ENCODE data around the gene PANX1.

Gene PANX1

DNA sequence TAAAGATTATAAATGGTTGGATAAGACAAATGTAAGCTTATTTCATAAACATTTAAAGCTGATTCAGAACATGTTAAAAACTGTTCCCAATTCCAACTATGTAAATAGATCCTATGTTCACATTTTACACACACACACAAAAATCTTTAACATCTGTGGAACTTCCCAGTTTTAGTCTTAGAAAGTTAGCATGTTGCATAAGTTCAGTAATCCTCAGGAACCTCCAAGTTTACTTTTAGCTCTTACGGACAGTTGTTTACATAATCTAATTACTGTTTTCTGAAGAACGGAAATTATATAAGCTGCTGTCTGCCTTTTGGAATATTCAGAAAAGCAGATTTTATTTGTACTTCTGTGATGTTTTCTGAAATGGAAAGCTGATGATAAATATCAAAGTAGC is 53.3 kb downstream of the PANX1 start:
- peaks cover 0 to 4% of the 10 kb centered on the region in 2 donors for H3K4me1 ChIP-seq (ENCODE audit: control insufficient read depth in 2 of 2, insufficient read depth in 2 of 2, low read length in 2 of 2)

DNA sequence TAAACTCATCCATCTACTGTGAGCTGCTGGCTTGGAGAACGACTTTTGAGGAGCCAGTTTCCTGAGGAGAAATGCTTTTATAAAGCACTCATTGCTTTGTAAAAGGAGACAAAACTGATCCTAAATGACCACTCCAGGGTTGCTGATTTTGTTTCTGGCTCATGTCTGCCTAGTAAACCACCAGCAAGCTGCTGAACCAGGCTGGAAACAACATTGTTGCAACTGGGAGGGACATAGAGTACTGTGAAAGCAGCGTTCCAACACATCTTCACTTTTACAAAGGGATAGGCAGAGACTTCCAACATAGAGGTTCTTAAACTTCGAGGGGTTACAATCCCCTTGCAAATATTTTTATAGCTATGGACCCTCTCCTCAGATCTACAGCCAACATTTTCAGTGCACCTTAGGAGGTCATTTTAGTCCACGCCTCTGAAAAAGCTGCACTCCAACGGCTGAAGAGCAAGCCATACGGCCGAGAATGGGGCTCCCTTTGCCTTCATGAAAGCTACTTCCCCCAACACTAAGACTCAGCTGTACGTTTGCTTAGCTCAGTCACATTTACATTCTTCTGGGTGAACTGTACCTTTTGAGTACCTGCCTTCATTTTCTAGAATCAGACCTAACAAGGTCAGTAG is 54.7 kb downstream of the PANX1 start:
- Histone ChIP-seq H3K27me3 (ENCODE audit: control insufficient read depth in 2 of 2, insufficient read depth in 2 of 2, low read length in 2 of 2) (no peaks in the 10 kb centered on the region), H3K36me3 (ENCODE audit: control insufficient read depth in 2 of 2, insufficient read depth in 2 of 2, low read length in 2 of 2) (peaks cover 17 to 20% of the 10 kb centered on the region in 2 donors), H3K9me3 (ENCODE audit: control insufficient read depth in 2 of 2, low read length in 2 of 2) (no peaks in the 10 kb centered on the region), H3K4me1 (ENCODE audit: control insufficient read depth in 2 of 2, insufficient read depth in 2 of 2, low read length in 2 of 2) (peaks cover 0 to 4% of the 10 kb centered on the region in 2 donors), H3K9ac (ENCODE audit: low read depth in 1 of 2, low read length in 2 of 2) (no peak overlapping the region), H3K4me3 (ENCODE audit: low read length in 2 of 2) (no peak overlapping the region), H3K27ac (ENCODE audit: low read depth in 2 of 2, low read length in 2 of 2) (no peak overlapping the region)

More for the DNA sequence above, 53.3 kb downstream of the PANX1 start:
- Histone ChIP-seq H3K9ac (ENCODE audit: low read depth in 1 of 2, low read length in 2 of 2) (no peak overlapping the region), H3K4me3 (ENCODE audit: low read length in 2 of 2) (no peak overlapping the region), H3K9me3 (ENCODE audit: control insufficient read depth in 2 of 2, low read length in 2 of 2) (no peaks in the 10 kb centered on the region), H3K27ac (ENCODE audit: low read depth in 2 of 2, low read length in 2 of 2) (no peak overlapping the region), H3K36me3 (ENCODE audit: control insufficient read depth in 2 of 2, insufficient read depth in 2 of 2, low read length in 2 of 2) (peaks cover 17 to 21% of the 10 kb centered on the region in 2 donors), H3K27me3 (ENCODE audit: control insufficient read depth in 2 of 2, insufficient read depth in 2 of 2, low read length in 2 of 2) (no peaks in the 10 kb centered on the region)

DNA sequence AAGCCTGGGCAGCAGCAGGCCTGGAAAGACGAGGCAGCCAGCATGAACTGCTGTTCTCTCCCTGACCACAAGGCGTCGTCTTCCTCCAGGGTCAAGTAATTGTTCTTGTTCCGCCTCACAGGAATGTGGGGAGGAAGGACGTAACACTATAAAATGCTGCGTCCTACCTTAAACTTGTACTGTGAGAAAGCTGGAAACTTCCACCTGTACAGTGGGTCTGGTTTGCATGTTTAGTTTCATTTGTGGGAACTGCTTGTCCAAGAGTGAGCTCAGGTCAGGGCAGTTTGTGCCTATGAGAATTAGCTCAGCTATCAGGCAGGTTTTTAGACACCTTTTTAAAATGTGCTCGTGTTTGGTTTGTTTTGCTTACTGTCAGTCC is 55.2 kb downstream of the PANX1 start:
- H3K36me3 ChIP-seq (ENCODE audit: control insufficient read depth in 2 of 2, insufficient read depth in 2 of 2, low read length in 2 of 2), result peaks cover 17 to 19% of the 10 kb centered on the region in 2 donors
- no peaks in the 10 kb centered on the region for H3K4me1 ChIP-seq (ENCODE audit: control insufficient read depth in 2 of 2, insufficient read depth in 2 of 2, low read length in 2 of 2)
- peak overlapping the region in 1 of 2 donors; percentile 51 for H3K4me3 ChIP-seq (ENCODE audit: low read length in 2 of 2)
- H3K9me3 ChIP-seq (ENCODE audit: control insufficient read depth in 2 of 2, low read length in 2 of 2), result no peaks in the 10 kb centered on the region
- H3K9ac ChIP-seq (ENCODE audit: low read depth in 1 of 2, low read length in 2 of 2), result no peak overlapping the region
- H3K27me3 ChIP-seq (ENCODE audit: control insufficient read depth in 2 of 2, insufficient read depth in 2 of 2, low read length in 2 of 2), result no peaks in the 10 kb centered on the region
- H3K27ac ChIP-seq (ENCODE audit: low read depth in 2 of 2, low read length in 2 of 2), result no peak overlapping the region

DNA sequence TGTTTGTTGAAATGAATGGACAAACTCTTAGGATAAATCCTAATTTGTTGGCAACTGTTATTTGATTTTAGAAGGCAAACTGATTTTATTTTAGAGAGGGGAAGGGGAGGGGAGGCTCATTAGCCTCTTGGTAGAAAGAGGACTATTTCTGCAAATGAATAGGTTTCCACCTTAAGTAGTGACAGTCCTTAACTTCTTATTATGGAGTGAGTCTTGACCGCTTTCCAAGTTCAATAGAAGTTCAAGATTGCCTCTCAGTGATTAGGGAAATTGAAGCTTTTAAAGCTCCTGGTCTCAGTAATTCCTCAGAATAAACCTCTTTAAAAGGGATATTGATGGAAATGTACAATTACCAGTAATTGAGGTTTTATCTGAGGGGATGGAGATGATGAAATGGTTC is 55.7 kb downstream of the PANX1 start:
- Histone ChIP-seq H3K9ac (ENCODE audit: low read depth in 1 of 2, low read length in 2 of 2) (no peak overlapping the region), H3K27ac (ENCODE audit: low read depth in 2 of 2, low read length in 2 of 2) (no peak overlapping the region)

DNA sequence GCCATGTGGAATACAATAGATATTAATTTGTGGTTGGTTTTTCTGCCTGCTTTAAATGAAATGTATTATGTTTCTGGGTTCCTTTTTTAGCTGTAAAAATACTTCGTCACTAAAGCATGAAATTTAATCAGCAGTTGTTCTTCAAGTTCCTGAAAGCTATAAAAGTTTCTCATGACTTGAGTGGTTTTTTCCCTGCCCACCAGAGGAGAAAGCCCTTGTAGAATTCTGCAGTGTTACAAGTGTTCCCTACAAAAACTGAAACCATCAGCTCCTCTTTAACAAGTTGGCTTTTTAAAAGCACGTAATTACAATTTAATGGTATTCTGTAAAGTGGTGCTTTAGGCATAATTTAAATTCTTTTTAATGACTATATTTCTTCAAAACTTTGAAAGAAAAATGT is 56.2 kb downstream of the PANX1 start:
- peaks cover 13 to 15% of the 10 kb centered on the region in 2 donors for H3K36me3 ChIP-seq (ENCODE audit: control insufficient read depth in 2 of 2, insufficient read depth in 2 of 2, low read length in 2 of 2)
- no peaks in the 10 kb centered on the region for H3K27me3 ChIP-seq (ENCODE audit: control insufficient read depth in 2 of 2, insufficient read depth in 2 of 2, low read length in 2 of 2)
- H3K4me3 ChIP-seq (ENCODE audit: low read length in 2 of 2), result no peak overlapping the region
- H3K9me3 ChIP-seq (ENCODE audit: control insufficient read depth in 2 of 2, low read length in 2 of 2), result no peaks in the 10 kb centered on the region
- no peaks in the 10 kb centered on the region for H3K4me1 ChIP-seq (ENCODE audit: control insufficient read depth in 2 of 2, insufficient read depth in 2 of 2, low read length in 2 of 2)
- H3K27ac ChIP-seq (ENCODE audit: low read depth in 2 of 2, low read length in 2 of 2), result no peak overlapping the region
- no peak overlapping the region for H3K9ac ChIP-seq (ENCODE audit: low read depth in 1 of 2, low read length in 2 of 2)

More for the DNA sequence above, 55.7 kb downstream of the PANX1 start:
- no peaks in the 10 kb centered on the region for H3K27me3 ChIP-seq (ENCODE audit: control insufficient read depth in 2 of 2, insufficient read depth in 2 of 2, low read length in 2 of 2)
- H3K4me3 ChIP-seq (ENCODE audit: low read length in 2 of 2), result no peak overlapping the region
- no peaks in the 10 kb centered on the region for H3K4me1 ChIP-seq (ENCODE audit: control insufficient read depth in 2 of 2, insufficient read depth in 2 of 2, low read length in 2 of 2)
- H3K36me3 ChIP-seq (ENCODE audit: control insufficient read depth in 2 of 2, insufficient read depth in 2 of 2, low read length in 2 of 2), result peaks cover 17 to 19% of the 10 kb centered on the region in 2 donors
- H3K9me3 ChIP-seq (ENCODE audit: control insufficient read depth in 2 of 2, low read length in 2 of 2), result no peaks in the 10 kb centered on the region

DNA sequence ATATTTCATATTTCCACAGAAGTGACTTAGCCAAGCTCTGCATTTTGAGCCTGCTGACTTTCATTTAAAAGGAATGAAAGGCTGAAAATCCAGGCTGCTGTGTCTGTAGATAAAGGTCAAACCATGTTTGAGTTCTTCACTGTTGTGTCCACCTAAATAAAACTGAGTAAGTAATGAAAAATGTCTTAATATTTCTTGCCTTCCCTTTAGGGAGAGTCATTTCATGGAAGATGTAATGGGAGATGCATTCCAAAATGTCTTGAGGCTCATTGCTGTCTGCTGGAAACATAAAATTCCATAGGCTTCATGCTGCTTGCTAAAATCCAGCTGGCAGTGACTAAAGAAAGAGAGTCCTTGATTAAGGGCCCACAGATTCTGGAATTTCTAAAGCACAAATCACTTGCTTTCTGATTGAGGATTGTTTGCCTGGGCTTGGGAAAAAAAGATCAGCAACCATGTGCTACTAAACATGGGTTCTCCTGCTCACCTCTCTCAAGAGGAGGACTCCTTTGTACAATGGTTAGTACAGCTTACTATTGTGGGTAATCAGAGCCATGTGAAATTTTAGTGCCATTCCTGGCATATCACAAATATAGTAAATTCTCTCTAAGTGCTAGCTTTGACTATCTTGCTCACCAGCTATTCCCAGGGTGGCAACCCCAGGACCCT is 56.9 kb downstream of the PANX1 start:
- Histone ChIP-seq H3K4me1 (ENCODE audit: control insufficient read depth in 2 of 2, insufficient read depth in 2 of 2, low read length in 2 of 2) (no peaks in the 10 kb centered on the region), H3K27ac (ENCODE audit: low read depth in 2 of 2, low read length in 2 of 2) (no peak overlapping the region), H3K27me3 (ENCODE audit: control insufficient read depth in 2 of 2, insufficient read depth in 2 of 2, low read length in 2 of 2) (no peaks in the 10 kb centered on the region), H3K9ac (ENCODE audit: low read depth in 1 of 2, low read length in 2 of 2) (no peak overlapping the region), H3K9me3 (ENCODE audit: control insufficient read depth in 2 of 2, low read length in 2 of 2) (no peaks in the 10 kb centered on the region), H3K36me3 (ENCODE audit: control insufficient read depth in 2 of 2, insufficient read depth in 2 of 2, low read length in 2 of 2) (peaks cover 8 to 9% of the 10 kb centered on the region in 2 donors), H3K4me3 (ENCODE audit: low read length in 2 of 2) (no peak overlapping the region)

DNA sequence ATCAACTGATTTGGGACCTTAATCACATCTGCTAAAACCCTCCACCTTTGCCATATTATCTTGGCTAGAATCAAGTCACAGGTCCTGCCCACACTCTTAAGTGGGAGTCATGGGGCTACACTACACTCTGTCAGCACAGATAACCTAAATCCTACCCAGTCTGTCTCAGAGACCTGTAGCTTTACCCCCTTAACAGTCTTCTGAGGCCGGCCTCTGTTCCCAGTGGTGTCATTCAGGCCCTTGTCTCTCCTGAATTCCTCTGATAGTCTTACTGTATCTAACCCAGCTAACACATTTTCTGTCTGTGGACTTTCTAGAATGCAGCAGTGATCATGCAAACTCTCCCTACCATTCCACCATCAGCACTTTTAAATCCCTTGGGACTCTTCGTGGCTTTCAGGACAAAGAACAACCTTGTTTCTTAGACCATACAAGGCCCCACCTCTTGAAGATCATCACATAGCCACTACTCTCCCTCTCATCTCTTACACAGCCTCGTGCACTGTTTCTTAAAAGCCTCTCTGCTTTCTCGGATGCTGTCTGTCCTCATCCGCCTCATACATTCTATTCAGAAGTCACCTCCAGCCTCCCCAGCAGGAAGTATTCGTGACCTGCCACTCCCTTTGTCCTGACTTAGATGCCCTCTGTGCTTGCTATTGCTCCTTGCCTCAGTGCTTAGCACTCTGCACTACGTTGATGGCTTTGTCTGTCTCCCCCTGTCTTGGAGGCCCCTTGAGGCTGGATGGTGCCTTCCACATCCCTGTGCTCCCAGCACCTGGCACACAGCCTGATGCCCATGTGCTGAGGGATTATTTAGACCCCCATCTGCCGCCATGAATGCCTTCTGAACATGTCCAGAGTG is 57.9 kb downstream of the PANX1 start:
- Histone ChIP-seq H3K9ac (ENCODE audit: low read depth in 1 of 2, low read length in 2 of 2) (no peak overlapping the region), H3K36me3 (ENCODE audit: control insufficient read depth in 2 of 2, insufficient read depth in 2 of 2, low read length in 2 of 2) (no peaks in the 10 kb centered on the region), H3K27ac (ENCODE audit: low read depth in 2 of 2, low read length in 2 of 2) (no peak overlapping the region), H3K27me3 (ENCODE audit: control insufficient read depth in 2 of 2, insufficient read depth in 2 of 2, low read length in 2 of 2) (no peaks in the 10 kb centered on the region), H3K9me3 (ENCODE audit: control insufficient read depth in 2 of 2, low read length in 2 of 2) (no peaks in the 10 kb centered on the region), H3K4me1 (ENCODE audit: control insufficient read depth in 2 of 2, insufficient read depth in 2 of 2, low read length in 2 of 2) (no peaks in the 10 kb centered on the region), H3K4me3 (ENCODE audit: low read length in 2 of 2) (no peak overlapping the region)

DNA sequence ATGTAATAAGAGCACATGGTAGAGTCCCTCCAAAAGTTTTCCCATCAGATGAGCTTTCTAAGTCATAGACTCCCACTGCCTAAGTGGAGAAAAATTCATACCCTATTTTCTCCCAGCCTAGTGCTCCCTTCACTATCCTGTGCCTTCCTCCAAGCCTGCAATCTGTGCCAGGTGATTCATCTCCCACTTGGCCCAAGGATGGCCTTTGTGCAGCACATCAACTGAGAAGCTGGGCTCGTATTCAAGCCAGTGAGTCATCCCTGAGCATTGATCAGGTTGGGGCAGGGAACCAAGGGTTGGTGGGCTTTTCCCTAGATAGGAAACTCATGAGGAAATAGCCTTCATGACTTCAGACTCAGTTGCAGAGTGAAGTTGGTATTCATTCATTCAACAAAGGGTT is 64.6 kb downstream of the PANX1 start:
- Histone ChIP-seq H3K27ac (ENCODE audit: low read depth in 2 of 2, low read length in 2 of 2) (no peak overlapping the region), H3K4me1 (ENCODE audit: control insufficient read depth in 2 of 2, insufficient read depth in 2 of 2, low read length in 2 of 2) (no peaks in the 10 kb centered on the region), H3K9me3 (ENCODE audit: control insufficient read depth in 2 of 2, low read length in 2 of 2) (no peaks in the 10 kb centered on the region), H3K27me3 (ENCODE audit: control insufficient read depth in 2 of 2, insufficient read depth in 2 of 2, low read length in 2 of 2) (no peaks in the 10 kb centered on the region), H3K36me3 (ENCODE audit: control insufficient read depth in 2 of 2, insufficient read depth in 2 of 2, low read length in 2 of 2) (no peaks in the 10 kb centered on the region), H3K4me3 (ENCODE audit: low read length in 2 of 2) (no peak overlapping the region), H3K9ac (ENCODE audit: low read depth in 1 of 2, low read length in 2 of 2) (no peak overlapping the region)

DNA sequence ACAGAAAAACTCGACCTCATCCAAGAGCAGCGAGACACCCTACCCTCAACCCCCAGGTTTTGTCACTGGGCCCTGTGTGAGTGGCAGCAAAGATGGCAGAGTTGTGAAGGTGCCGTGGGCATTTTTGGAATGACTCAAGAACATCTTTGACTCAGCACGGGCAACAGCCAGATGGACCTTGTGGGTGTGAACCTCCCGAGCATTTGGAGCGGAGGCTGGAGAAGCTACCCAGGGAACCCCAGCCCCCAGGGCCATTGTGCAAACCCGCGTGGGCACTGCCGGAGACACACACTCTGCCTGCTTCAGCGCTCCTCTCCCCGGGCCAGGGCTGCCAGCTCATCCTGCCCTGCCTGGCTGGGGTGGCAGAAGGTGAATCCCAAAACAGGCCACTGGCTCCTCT is 66.1 kb downstream of the PANX1 start:
- Histone ChIP-seq H3K27me3 (ENCODE audit: control insufficient read depth in 2 of 2, insufficient read depth in 2 of 2, low read length in 2 of 2) (no peaks in the 10 kb centered on the region), H3K27ac (ENCODE audit: low read depth in 2 of 2, low read length in 2 of 2) (no peak overlapping the region), H3K4me1 (ENCODE audit: control insufficient read depth in 2 of 2, insufficient read depth in 2 of 2, low read length in 2 of 2) (no peaks in the 10 kb centered on the region), H3K9me3 (ENCODE audit: control insufficient read depth in 2 of 2, low read length in 2 of 2) (no peaks in the 10 kb centered on the region), H3K36me3 (ENCODE audit: control insufficient read depth in 2 of 2, insufficient read depth in 2 of 2, low read length in 2 of 2) (no peaks in the 10 kb centered on the region), H3K4me3 (ENCODE audit: low read length in 2 of 2) (no peak overlapping the region), H3K9ac (ENCODE audit: low read depth in 1 of 2, low read length in 2 of 2) (no peak overlapping the region)

DNA sequence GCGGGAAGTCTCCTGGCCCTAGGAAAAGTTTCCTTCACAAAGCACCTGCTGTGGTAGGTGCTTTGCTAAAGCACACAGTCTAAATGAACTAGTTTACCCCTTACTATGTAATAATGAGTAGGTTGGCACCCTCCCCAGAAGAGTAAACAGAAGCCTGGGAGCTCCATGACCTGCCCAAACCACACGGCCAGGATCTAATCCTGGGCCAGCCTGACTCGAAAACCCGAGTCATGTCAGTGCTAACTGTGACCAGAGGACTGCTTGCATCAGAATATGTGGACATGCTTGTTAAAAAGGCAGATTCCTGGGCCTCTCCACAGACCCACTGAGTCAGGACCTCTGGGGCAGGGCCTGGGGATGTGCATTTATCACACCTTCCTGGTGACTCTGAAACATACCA is 67.7 kb downstream of the PANX1 start:
- H3K9ac ChIP-seq (ENCODE audit: low read depth in 1 of 2, low read length in 2 of 2), result no peak overlapping the region
- H3K27ac ChIP-seq (ENCODE audit: low read depth in 2 of 2, low read length in 2 of 2), result no peak overlapping the region
- H3K27me3 ChIP-seq (ENCODE audit: control insufficient read depth in 2 of 2, insufficient read depth in 2 of 2, low read length in 2 of 2), result no peaks in the 10 kb centered on the region
- no peaks in the 10 kb centered on the region for H3K9me3 ChIP-seq (ENCODE audit: control insufficient read depth in 2 of 2, low read length in 2 of 2)
- no peak overlapping the region for H3K4me3 ChIP-seq (ENCODE audit: low read length in 2 of 2)
- no peaks in the 10 kb centered on the region for H3K4me1 ChIP-seq (ENCODE audit: control insufficient read depth in 2 of 2, insufficient read depth in 2 of 2, low read length in 2 of 2)
- no peaks in the 10 kb centered on the region for H3K36me3 ChIP-seq (ENCODE audit: control insufficient read depth in 2 of 2, insufficient read depth in 2 of 2, low read length in 2 of 2)

Data from mucosa of rectum (tissue), 2 donors.